Neuronal stem cell (in vitro differentiated cells): ENCODE results near the gene RARA. TPM values are rescaled to one million over a fixed set of nuclear protein-coding genes. Genes with fewer than 3 reads are reported as not detected.

Source experiments
- DNase-seq: peaks from one replicate; pipeline ENCODE4 v3.0.0-alpha.2; 2013; ENCODE audit warnings: low spot score
- H2AFZ ChIP-seq: one replicate; pipeline ENCODE4 v1.6.1; 2013; ENCODE audit warnings: mild to moderate bottlenecking, low read length, inconsistent platforms
- H2AK5ac ChIP-seq: 2 replicates; pipeline ENCODE4 v1.6.1; 2013; ENCODE audit warnings: low read depth, mild to moderate bottlenecking, inconsistent platforms, low read length, moderate library complexity, mixed read lengths
- H2BK120ac ChIP-seq: 2 replicates; pipeline ENCODE4 v1.6.1; 2013; ENCODE audit warnings: low read depth, mild to moderate bottlenecking, inconsistent platforms, low read length, moderate library complexity, mixed read lengths
- H2BK12ac ChIP-seq: one replicate; pipeline ENCODE4 v1.6.1; 2013; ENCODE audit warnings: low read length, inconsistent platforms
- H2BK15ac ChIP-seq: 2 replicates; pipeline ENCODE4 v1.6.1; 2013; ENCODE audit warnings: mild to moderate bottlenecking, low read length, inconsistent platforms, mixed read lengths
- H2BK5ac ChIP-seq: one replicate; pipeline ENCODE4 v1.6.1; 2013; ENCODE audit warnings: inconsistent platforms, mild to moderate bottlenecking, low read length, moderate library complexity
- H3K14ac ChIP-seq: one replicate; pipeline ENCODE4 v1.6.1; 2013; ENCODE audit warnings: low read length, inconsistent platforms
- H3K18ac ChIP-seq: 2 replicates; pipeline ENCODE4 v1.6.1; 2013; ENCODE audit warnings: low read length, inconsistent platforms
- H3K23ac ChIP-seq: 2 replicates; pipeline ENCODE4 v1.6.1; 2013; ENCODE audit warnings: low read depth, mild to moderate bottlenecking, mixed read lengths, low read length, inconsistent platforms; ENCODE audit not compliant: poor library complexity
- H3K27ac ChIP-seq: replicated peaks from 3 replicates; pipeline ENCODE4 v1.5.1; 2013; ENCODE audit warnings: low read length, inconsistent platforms
- H3K27me3 ChIP-seq, 3 experiments: 2 replicates each; pipeline ENCODE4 v1.6.1; 2013; ENCODE audit warnings: low read length in 3 of 3, mild to moderate bottlenecking in 2 of 3, inconsistent platforms in 1 of 3, low read depth in 1 of 3, mixed read lengths in 1 of 3, moderate library complexity in 1 of 3; ENCODE audit not compliant: control insufficient read depth in 3 of 3, insufficient read depth in 3 of 3
- H3K36me3 ChIP-seq, 2 donors: replicated peaks in 1 of 2; 2 replicates each; pipeline ENCODE4 v1.6.1; 2013; ENCODE audit warnings: low read length in 2 of 2; ENCODE audit not compliant: control insufficient read depth in 2 of 2, insufficient read depth in 2 of 2
- H3K4ac ChIP-seq: 2 replicates; pipeline ENCODE4 v1.6.1; 2013; ENCODE audit warnings: inconsistent platforms, mild to moderate bottlenecking, low read length, moderate library complexity
- H3K4me1 ChIP-seq, 2 donors: 1 replicate in 1 of 2; 2 replicates in 1 of 2; pipeline ENCODE4 v1.6.1; 2013; ENCODE audit warnings: low read length in 2 of 2, low read depth in 1 of 2; ENCODE audit not compliant: control insufficient read depth in 2 of 2, insufficient read depth in 1 of 2
- H3K4me2 ChIP-seq: one replicate; pipeline ENCODE4 v1.6.1; 2013; ENCODE audit warnings: mild to moderate bottlenecking, low read length, inconsistent platforms; ENCODE audit not compliant: insufficient read depth, poor library complexity, severe bottlenecking
- H3K4me3 ChIP-seq, 2 donors: 2 replicates each; pipeline ENCODE4 v1.5.1; 2013; ENCODE audit warnings: low read length in 2 of 2, mild to moderate bottlenecking in 2 of 2, inconsistent platforms in 1 of 2, moderate library complexity in 1 of 2
- H3K79me1 ChIP-seq: one replicate; pipeline ENCODE4 v1.6.1; 2013; ENCODE audit warnings: low read depth, mild to moderate bottlenecking, inconsistent platforms, low read length, moderate library complexity
- H3K9ac ChIP-seq: one replicate; pipeline ENCODE4 v1.6.1; 2013; ENCODE audit warnings: mild to moderate bottlenecking, low read depth, low read length, inconsistent platforms; ENCODE audit not compliant: poor library complexity
- H3K9me3 ChIP-seq, 2 donors: replicated peaks in 1 of 2; 2 replicates each; pipeline versions ENCODE3 to v1.6.1; 2013; ENCODE audit warnings: low read length in 2 of 2, mild to moderate bottlenecking in 2 of 2, inconsistent platforms in 1 of 2, low read depth in 1 of 2, mixed read lengths in 1 of 2, moderate library complexity in 1 of 2; ENCODE audit not compliant: control insufficient read depth in 2 of 2, insufficient read depth in 1 of 2
- H4K8ac ChIP-seq: one replicate; pipeline ENCODE4 v1.6.1; 2013; ENCODE audit warnings: low read depth, mild to moderate bottlenecking, inconsistent platforms, low read length, moderate library complexity
- H4K91ac ChIP-seq: one replicate; pipeline ENCODE4 v1.6.1; 2013; ENCODE audit warnings: low read length, low read depth, mild to moderate bottlenecking, inconsistent platforms; ENCODE audit not compliant: poor library complexity
- WGBS, 2 donors: extraction: QIAGEN DNeasy Blood & Tissue Kit; methylation state at CpG; one replicate each; pipeline ENCODE4 v1.1.7; 2013; ENCODE audit warnings: missing lambda C conversion rate in 2 of 2, mixed read lengths in 1 of 2; ENCODE audit not compliant: insufficient read length in 2 of 2, insufficient replicate concordance in 1 of 2; ENCODE audit errors: extremely low coverage in 2 of 2; 5-methylcytosine and 5-hydroxymethylcytosine counted together
- small RNA-seq: library from polyadenylated mRNA; stranded (forward); fragments of <200 nt; extraction: miRNeasy Mini kit (QIAGEN cat#:217004); gene quantifications from one replicate; pipeline ENCODE3, GENCODE V24; 2013; ENCODE audit not compliant: insufficient read depth

The RARA gene

DNA sequence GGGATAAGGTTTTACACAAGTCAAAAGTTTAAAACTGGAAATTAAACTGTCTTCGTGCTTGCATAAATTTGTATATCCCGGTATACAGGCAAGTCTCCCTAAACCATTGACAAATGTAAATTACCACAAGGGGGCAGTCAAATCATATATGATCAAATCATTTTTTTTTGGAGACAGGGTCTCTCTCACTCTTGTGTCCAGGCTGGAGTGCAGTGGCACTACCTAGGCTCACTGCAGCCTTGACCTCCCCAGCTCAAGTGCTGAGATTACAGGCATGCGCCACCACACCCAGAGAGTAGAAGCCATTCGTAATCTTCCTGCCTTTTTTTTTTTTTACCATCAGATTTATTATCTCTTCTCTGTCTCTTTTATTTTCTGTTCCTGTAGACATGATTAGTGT lies 90.2 kb downstream of the RARA start:
- H2BK120ac ChIP-seq = no peak overlapping the region
- peaks cover 39 to 100% of the 10 kb centered on the region in 2 donors for H3K36me3 ChIP-seq
- no peaks in the 10 kb centered on the region for H3K4me1 ChIP-seq
- no peak overlapping the region for H3K14ac ChIP-seq
- H2AK5ac ChIP-seq = no peak overlapping the region
- no peak overlapping the region for H2BK12ac ChIP-seq
- no peak overlapping the region for H2BK5ac ChIP-seq
- no peak overlapping the region for H2BK15ac ChIP-seq
- no peak overlapping the region for H4K91ac ChIP-seq
- no peaks in the 10 kb centered on the region for H3K27me3 ChIP-seq
- no peak overlapping the region for H2AFZ ChIP-seq
- no peak overlapping the region for H3K27ac ChIP-seq
- no peak overlapping the region for H3K4me3 ChIP-seq
- no CpG with 5 or more reads among the region's 4 CpGs for WGBS, 2 donors
- no peaks in the 10 kb centered on the region for H3K79me1 ChIP-seq
- no peak overlapping the region for H3K23ac ChIP-seq
- no peaks in the 10 kb centered on the region for H3K9me3 ChIP-seq
- no peak overlapping the region for H4K8ac ChIP-seq
- DNase-seq = no peak
- no peak overlapping the region for H3K4me2 ChIP-seq
- no peak overlapping the region for H3K4ac ChIP-seq
- no peak overlapping the region for H3K9ac ChIP-seq
- H3K18ac ChIP-seq = no peak overlapping the region

DNA sequence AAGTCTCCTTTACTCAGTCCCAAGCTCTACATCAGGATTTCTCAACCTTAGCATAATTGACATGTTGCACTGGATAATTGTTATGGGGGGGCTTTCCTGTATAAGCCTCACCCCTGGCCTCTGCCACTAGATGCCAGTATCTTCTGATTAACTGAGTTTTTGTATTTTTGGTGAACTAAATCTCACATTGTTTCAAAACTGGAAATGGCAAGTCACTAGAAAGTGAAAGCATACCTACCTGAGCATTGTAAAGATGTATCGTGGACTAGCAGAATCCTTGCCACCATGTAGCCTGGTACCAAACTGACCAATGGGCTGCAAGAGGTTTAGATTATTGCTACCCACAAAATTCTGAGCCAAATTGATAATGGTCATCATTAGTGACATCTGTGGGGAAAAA lies 93.7 kb downstream of the RARA start:
- H3K18ac ChIP-seq = no peak overlapping the region
- H3K36me3 ChIP-seq = peaks cover 36 to 99% of the 10 kb centered on the region in 2 donors
- no peak overlapping the region for H4K91ac ChIP-seq
- H3K23ac ChIP-seq = no peak overlapping the region
- no peak overlapping the region for H4K8ac ChIP-seq
- WGBS, 2 donors = no CpG with 5 or more reads among the region's 1 CpG
- H2AFZ ChIP-seq = no peak overlapping the region
- H3K4me3 ChIP-seq = no peak overlapping the region
- DNase-seq = no peak
- H3K4me2 ChIP-seq = no peak overlapping the region
- no peak overlapping the region for H2BK12ac ChIP-seq
- H3K79me1 ChIP-seq = no peaks in the 10 kb centered on the region
- no peak overlapping the region for H3K27ac ChIP-seq
- H2AK5ac ChIP-seq = no peak overlapping the region
- H3K4ac ChIP-seq = no peak overlapping the region
- H2BK5ac ChIP-seq = no peak overlapping the region
- H3K14ac ChIP-seq = no peak overlapping the region
- no peaks in the 10 kb centered on the region for H3K9me3 ChIP-seq
- no peak overlapping the region for H3K9ac ChIP-seq
- H3K4me1 ChIP-seq = no peaks in the 10 kb centered on the region
- no peak overlapping the region for H2BK15ac ChIP-seq
- no peaks in the 10 kb centered on the region for H3K27me3 ChIP-seq
- no peak overlapping the region for H2BK120ac ChIP-seq

DNA sequence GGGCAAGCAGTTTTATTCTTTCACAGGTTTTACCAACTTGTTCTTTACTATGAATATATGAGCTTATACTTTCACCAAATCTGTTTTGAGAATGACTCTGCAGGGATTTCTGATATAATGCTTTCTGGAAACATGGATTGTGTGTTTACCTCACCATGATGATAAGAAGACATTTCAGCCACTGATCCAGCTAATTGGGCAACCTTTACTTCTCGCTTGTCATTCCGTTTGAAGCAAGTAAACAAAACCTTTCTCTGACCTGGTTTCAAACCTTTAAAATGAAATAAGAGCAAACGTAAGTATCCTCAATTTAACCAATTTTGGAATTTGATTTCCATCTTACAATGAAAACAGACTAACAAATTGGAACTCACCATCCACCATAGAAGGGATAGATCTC lies 95.0 kb downstream of the RARA start:
- WGBS, 2 donors = no CpG with 5 or more reads among the region's 3 CpGs
- Histone ChIP-seq H3K27ac (no peak overlapping the region), H3K9ac (no peak overlapping the region), H4K91ac (no peak overlapping the region), H3K9me3 (no peaks in the 10 kb centered on the region), H3K4me3 (no peak overlapping the region), H2BK120ac (no peak overlapping the region), H3K4me2 (no peak overlapping the region), H3K14ac (no peak overlapping the region), H2BK15ac (no peak overlapping the region), H3K4ac (no peak overlapping the region), H3K23ac (no peak overlapping the region), H2BK5ac (no peak overlapping the region), H3K4me1 (no peaks in the 10 kb centered on the region), H3K36me3 (peaks cover 38 to 99% of the 10 kb centered on the region in 2 donors), H2AK5ac (no peak overlapping the region), H3K18ac (no peak overlapping the region), H2BK12ac (no peak overlapping the region), H4K8ac (no peak overlapping the region), H3K79me1 (no peaks in the 10 kb centered on the region), H2AFZ (no peak overlapping the region), H3K27me3 (no peaks in the 10 kb centered on the region)
- no peak for DNase-seq

Small RNA genes within 50 kb of the gene (small RNA-seq; reads per million reads assigned to genes)
- gene RF00019 (not detected), gene RNA5SP441 (not detected)
